GDM1 (cell line): ENCODE results near the gene PGAM2.
A peak's percentile ranks its signal among the peaks of the same experiment; 100 is the strongest.

Source experiments
- DNase-seq: peaks from one replicate; lab custom pipeline; 2025; lab: John Stamatoyannopoulos, UW

Gene PGAM2

GRCh38 chr7:44082541-44083207, 17.3 kb upstream of the PGAM2 start:
- peak; percentile 97 for DNase-seq

GRCh38 chr7:44081266-44081748, 15.9 kb upstream of the PGAM2 start:
- DNase-seq, result no peak

- DNase-seq, result no peak
Observed at GRCh38 chr7:44080686-44081265, 15.4 kb upstream of the PGAM2 start.

GRCh38 chr7:44080118-44080517, 14.8 kb upstream of the PGAM2 start:
- DNase-seq, result no peak

- DNase-seq, result no peak
Observed at GRCh38 chr7:44079331-44080021, 14.1 kb upstream of the PGAM2 start.

- no peak for DNase-seq
Observed at GRCh38 chr7:44078521-44078920, 13.2 kb upstream of the PGAM2 start.

- DNase-seq, result no peak
Observed at GRCh38 chr7:44077681-44078091, 12.3 kb upstream of the PGAM2 start.

- DNase-seq, result no peak
Observed at GRCh38 chr7:44077061-44077460, 11.7 kb upstream of the PGAM2 start.

GRCh38 chr7:44076101-44076895, 10.9 kb upstream of the PGAM2 start:
- no peak for DNase-seq

- DNase-seq, result no peak
Observed at GRCh38 chr7:44075296-44076075, 10.1 kb upstream of the PGAM2 start.

- no peak for DNase-seq
Observed at GRCh38 chr7:44074349-44074695, 9.0 kb upstream of the PGAM2 start.

- peak; percentile 37 for DNase-seq
Observed at GRCh38 chr7:44073664-44074348, 8.4 kb upstream of the PGAM2 start.

GRCh38 chr7:44072364-44073231, 7.2 kb upstream of the PGAM2 start:
- DNase-seq, result no peak

GRCh38 chr7:44071726-44072363, 6.5 kb upstream of the PGAM2 start:
- DNase-seq, result no peak

GRCh38 chr7:44068054-44068453, 2.7 kb upstream of the PGAM2 start:
- no peak for DNase-seq

GRCh38 chr7:44067064-44067951, 1.9 kb upstream of the PGAM2 start:
- no peak for DNase-seq

GRCh38 chr7:44066494-44067063, 1.2 kb upstream of the PGAM2 start:
- no peak for DNase-seq

GRCh38 chr7:44066111-44066460, 719 bp upstream of the PGAM2 start:
- DNase-seq, result no peak
